Uterus (tissue), 2 donors: ENCODE data around the gene MGAT4A.

Source experiments
- POLR2A ChIP-seq, 2 donors: fragments of 450-650 bp; IDR thresholded peaks; one replicate each; pipeline ENCODE4 v1.6.1; 2016; ENCODE audit warnings: antibody characterized with exemption in 2 of 2, mild to moderate bottlenecking in 1 of 2, moderate library complexity in 1 of 2
- TF ChIP-seq, protein P1 (sequence below), 4 experiments: fragments of 200-600 bp in 2 of 4; fragments of 450-650 bp in 2 of 4; sonication (generic) in 2 of 4; IDR thresholded peaks; one replicate each; pipeline ENCODE4 v1.5.1; 2016 to 2019; ENCODE audit warnings: antibody characterized with exemption in 4 of 4, mild to moderate bottlenecking in 2 of 4, moderate library complexity in 1 of 4

DNA sequence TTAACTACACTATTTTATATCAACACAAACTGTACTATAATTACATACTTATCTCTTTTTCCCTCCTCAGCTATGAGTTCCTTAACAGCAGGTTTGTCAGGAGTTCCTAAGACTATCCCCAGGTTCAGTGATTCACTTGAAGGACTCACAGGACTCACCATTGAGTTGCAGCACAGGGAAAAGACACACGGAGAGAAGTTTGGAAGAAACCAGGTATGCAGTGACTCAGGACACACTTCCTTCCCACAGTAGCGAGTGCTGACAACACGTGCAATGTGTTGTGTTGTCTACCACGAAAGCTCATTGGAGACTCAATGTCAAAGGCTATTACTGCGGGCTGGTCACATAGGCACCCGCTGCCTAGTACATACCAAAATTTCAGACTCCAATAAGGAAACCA is 32.0 kb downstream of the MGAT4A start:
- TF ChIP-seq, protein P1, sequence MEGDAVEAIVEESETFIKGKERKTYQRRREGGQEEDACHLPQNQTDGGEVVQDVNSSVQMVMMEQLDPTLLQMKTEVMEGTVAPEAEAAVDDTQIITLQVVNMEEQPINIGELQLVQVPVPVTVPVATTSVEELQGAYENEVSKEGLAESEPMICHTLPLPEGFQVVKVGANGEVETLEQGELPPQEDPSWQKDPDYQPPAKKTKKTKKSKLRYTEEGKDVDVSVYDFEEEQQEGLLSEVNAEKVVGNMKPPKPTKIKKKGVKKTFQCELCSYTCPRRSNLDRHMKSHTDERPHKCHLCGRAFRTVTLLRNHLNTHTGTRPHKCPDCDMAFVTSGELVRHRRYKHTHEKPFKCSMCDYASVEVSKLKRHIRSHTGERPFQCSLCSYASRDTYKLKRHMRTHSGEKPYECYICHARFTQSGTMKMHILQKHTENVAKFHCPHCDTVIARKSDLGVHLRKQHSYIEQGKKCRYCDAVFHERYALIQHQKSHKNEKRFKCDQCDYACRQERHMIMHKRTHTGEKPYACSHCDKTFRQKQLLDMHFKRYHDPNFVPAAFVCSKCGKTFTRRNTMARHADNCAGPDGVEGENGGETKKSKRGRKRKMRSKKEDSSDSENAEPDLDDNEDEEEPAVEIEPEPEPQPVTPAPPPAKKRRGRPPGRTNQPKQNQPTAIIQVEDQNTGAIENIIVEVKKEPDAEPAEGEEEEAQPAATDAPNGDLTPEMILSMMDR (IDR thresholded peaks at IDR 0.05): no peak
- TF ChIP-seq POLR2A (IDR thresholded peaks at IDR 0.05): no peak
